GM18526 (cell line): ENCODE measurements around the gene FNDC3B.

ENCODE experiments used
- POLR2A ChIP-seq: IDR thresholded peaks from 3 replicates; pipeline ENCODE4 v1.6.1; 2011; ENCODE audit not compliant: insufficient read length; ENCODE audit errors: extremely low read depth

The FNDC3B gene

DNA sequence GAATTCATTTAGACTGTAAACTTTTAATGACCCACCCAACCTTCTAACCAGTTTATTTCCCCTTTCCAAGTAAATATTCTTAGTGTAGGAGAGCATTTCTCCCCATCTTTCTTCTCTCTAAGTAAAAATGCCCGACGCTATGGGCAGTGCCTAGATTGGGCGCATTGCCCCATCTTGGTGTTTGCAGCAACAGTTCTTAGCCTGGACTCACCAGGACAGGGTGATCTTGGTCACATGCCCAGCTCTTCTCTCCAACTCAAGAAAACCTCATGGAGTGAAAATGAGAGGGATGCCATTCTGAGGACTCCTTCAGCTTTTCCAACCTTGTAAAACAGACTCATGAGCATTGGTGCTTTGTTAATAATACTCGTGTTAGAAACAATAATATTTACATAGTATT, 332.2 kb downstream of the FNDC3B start:
- no peak for TF ChIP-seq POLR2A

DNA sequence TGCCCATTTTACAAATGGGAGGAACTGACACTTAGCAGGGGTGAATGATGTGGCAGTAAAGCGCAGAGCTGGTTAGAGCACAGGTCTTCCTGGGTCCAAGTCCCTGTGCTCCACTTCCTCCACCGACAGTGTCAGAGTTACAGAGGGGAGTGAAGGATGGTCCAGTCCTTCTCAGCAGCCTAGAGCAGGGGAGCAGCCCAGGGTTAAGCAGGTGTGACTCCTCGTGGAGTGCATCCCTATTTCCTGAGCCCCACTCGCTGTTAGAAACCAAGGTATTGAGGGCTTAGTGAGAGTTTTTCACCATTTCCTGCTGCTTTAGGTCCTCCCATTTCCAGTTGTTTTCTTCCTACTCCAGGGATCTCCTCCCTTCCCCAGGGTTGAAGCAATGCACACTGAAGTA, 333.5 kb downstream of the FNDC3B start:
- TF ChIP-seq POLR2A, result no peak

DNA sequence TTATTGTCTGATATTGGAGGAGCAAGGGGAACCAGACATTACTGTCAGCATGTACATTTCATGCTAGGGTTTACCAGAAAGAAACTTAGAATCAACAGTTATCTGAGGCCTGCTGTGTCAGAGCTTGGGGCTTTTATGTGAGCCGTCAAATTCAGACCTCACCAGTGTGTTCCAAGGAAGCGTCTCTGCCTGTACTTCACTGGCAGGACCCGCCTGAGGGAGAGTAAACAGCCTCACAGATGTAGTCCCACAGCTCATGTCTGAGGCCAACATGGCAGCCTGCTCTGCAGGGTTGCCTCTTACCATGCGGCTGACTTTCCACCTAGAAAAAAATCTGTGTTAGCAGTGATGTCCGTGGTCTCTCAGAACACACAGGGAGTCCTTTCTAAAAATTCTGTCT, 334.5 kb downstream of the FNDC3B start:
- no peak for TF ChIP-seq POLR2A

DNA sequence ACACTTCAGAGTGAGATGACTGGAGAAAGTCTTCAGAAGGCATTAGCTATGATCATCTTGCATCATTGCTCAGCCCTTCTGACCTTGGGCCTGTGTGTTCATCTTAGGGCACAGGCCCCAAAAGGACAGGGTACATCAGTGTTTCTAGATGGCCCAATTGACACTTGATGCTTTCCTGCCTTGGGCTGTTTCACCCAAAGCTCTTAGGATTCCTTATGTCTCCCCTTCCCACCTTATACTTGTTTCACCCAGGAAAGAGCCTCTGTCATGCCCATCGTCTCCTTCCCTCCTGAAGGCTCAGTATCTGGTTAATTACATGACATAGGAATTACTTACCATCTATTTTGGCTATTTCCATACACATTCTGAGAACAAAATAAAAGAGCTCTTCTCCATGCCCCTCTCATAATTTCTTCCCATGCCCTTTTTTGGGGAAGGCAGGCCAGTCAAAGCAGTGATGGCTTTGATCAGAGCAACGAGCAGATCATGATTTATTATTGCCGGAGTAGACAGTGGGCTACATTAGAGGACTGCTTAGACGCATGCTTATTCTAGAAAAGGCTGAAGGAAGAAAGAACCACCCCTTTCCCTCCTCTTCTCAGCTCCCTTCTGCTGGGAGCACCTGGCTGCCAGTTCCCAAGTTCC, 335.9 kb downstream of the FNDC3B start:
- TF ChIP-seq POLR2A, result no peak

DNA sequence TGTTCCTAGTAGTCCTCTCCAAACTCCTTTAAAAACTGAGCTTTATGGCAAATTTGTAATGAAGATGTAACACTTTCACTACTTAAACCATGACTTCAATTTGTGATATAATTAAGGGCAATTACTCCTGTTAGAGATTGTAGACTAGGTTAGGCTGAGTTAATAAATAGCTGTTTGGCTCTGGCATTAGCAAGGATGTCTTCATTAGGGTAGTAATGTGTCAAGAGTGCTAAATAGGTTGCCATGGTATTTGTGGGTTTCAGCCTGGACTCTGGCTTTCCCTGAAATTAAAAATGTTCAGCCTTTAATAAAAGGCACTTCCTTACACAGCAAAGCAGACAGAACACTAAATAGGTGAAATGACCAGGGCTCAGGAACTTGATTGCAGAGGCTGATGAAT, 337.0 kb downstream of the FNDC3B start:
- TF ChIP-seq POLR2A, result no peak

DNA sequence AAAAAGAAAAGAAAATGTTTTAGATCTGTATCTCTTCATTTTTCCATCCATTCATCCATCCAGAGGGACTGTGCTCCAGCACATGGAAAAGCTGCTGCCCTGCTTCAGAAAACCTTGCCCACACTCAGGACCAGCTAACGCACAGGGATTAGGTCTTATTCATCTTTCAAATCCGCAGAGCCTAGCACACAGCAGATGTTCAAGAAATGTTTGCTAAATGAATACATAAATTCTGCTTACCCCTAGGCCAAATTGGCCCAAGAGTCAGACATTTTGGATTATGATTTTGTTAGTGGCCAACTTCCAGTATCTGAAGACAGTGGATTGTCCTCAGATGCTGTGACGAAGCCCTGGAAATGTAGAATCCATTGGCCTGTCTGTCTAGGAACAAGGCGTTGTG, 337.5 kb downstream of the FNDC3B start:
- no peak for TF ChIP-seq POLR2A

DNA sequence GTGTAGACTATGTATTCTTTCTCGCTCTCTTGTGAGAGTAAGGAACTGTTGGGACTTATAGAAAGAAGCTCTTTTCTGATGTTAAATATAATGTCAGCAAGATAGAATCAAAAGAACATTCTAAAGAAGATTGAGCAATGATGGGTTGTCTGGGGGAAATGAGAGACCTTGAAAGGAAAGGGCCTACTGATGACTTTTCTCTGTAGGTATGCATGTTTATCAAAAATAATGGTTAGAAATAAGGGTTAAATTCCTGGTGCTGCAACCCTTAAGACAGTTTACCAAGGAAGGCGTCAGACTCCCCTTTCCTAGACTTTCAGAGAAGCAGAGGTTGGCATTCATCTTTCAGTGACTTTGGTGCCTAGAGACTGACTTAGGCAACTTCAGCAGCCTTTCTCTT, 339.1 kb downstream of the FNDC3B start:
- no peak for TF ChIP-seq POLR2A

DNA sequence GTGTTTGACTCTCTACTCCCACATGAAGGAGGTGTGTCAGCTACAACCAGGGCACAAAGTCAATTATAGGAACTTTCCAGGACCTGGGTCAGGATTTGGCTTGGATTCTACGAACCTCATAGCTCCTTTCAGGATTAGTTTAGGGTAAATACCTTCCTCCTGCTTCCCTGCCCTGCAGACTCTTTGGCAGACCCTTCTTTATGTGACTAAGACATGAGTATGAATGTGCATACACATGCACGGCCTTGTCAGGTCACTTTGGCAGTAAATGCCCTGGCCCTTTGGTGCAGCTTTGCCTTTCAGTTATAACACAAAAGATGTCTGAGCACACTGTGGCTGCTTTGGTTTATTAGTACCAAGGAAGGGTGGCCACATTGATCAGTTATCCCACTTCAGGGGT, 340.0 kb downstream of the FNDC3B start:
- TF ChIP-seq POLR2A, result no peak

DNA sequence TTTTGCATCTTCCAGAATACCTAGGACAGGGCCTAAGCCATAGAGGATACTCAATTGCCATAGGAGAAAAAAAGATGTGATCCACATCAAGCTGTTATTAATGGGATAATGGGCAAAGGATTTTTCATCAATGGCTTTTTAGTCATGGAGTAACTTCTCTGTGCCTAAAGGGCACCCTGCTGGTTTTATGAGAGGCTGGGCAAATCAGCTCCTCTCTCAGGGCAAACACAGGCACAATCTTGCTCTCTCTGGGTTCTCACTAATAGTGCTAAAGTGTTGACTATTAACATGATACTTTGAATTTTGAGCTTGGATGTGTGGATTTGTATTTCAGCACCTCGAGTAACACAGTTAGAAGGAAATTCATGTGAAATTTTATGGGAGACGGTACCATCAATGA, 341.3 kb downstream of the FNDC3B start:
- TF ChIP-seq POLR2A, result no peak

DNA sequence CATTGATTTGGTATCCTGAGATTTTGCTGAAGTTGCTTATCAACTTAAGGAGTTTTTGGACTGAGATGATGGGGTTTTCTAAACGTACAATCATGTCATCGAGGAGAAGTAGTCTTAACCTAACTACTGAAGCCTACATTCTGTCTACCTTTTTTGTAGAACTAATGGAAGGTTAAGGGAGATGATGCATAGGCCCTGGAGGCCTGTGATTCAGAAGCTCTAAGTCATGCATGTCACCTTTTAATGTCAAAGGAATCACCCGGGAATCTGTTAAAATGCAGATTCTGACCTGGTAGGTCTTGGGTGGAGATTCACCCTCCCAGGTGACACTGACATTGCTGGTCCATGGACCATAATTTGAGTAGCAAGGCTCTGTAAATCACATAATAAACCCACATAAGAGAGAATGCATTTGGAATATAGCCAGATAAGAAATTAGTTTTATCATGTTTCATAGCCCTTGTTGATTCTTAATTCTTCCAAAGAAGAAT, 344.0 kb downstream of the FNDC3B start:
- no peak for TF ChIP-seq POLR2A

DNA sequence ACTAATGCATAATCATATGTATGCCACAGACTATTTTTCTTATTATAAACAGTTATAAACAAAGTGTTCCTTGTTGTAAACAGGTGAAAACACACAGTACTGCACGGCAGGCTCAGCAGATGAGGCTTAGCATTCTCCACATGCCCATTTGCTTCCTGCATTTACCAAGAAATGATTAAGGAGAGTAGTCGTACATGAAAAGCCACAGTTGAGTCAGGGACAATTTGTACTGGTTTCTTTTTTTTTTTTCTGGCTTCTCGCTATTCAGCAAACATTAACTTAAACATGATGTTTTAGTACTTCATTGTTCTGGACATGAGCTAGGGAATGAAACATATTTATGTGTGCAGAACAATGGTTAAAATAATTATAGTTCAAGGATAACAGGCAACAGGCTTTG, 345.5 kb downstream of the FNDC3B start:
- no peak for TF ChIP-seq POLR2A

DNA sequence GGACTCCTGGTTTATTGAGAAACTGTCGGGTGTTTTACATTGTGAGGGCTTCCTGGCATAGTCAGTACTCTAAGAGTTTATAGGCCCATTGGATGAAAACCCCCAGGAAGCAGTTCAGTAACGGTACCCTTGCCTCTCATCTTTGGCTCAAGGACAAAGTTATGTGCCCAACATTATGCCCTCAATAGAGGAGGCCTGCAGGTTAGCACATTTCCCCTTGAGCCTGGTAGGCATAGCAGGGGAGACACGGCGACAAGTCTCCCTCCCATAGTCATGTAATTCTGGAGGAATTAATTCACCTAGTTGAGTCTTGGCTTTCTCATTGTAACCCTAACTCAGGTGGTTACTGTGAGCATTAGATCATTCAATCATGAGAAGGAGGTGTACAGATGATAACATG, 348.4 kb downstream of the FNDC3B start:
- TF ChIP-seq POLR2A, result no peak

DNA sequence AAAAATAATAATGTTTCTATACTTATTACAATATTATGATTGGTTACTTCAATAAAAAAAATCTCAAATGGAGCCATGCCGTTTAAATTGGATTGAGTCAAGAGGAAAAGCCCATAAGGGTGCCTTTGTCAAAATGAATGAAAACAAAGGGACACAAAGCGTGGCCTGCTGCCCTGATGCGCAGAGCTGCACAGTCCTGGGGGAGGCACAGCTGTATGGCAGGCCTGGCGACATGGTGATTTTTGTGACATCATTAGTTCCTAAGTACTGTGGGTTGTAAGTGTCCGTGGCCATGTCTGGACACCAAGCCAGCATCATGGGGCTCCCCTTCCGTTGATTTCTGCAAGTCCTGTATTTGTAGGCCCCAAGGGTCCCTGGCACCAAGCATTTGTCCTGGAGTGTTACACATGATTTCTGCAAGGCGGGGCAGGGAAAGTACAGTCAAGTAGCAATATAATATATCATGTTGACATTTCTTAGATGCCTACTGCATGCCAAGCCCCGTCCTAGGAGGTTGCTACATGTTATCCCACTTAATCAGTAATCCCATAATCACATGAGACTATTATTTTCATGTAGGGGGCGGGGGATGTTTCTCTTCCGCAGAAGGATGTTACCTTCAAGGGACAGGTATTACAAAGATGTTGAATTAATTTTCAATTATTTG, 349.2 kb downstream of the FNDC3B start:
- TF ChIP-seq POLR2A, result no peak

DNA sequence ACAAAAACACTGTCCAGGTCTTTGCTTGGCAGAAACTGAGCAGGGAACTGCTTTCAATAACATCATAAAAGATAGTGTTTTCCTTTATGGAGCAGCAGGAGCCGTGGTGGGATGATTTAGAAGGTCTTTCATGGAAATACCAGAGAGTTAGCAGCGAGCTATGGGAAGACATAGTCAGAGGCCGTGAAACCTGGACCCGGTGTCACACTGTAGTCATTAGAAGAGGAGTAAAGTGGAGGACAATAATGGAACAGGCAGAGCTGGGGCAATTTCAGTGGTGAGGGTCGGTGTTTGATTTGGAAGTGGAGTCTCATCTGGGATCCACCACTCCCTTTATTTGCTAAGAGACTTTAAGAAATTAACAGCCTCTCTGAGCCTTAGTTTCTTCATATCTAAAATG, 351.4 kb downstream of the FNDC3B start:
- TF ChIP-seq POLR2A, result no peak

DNA sequence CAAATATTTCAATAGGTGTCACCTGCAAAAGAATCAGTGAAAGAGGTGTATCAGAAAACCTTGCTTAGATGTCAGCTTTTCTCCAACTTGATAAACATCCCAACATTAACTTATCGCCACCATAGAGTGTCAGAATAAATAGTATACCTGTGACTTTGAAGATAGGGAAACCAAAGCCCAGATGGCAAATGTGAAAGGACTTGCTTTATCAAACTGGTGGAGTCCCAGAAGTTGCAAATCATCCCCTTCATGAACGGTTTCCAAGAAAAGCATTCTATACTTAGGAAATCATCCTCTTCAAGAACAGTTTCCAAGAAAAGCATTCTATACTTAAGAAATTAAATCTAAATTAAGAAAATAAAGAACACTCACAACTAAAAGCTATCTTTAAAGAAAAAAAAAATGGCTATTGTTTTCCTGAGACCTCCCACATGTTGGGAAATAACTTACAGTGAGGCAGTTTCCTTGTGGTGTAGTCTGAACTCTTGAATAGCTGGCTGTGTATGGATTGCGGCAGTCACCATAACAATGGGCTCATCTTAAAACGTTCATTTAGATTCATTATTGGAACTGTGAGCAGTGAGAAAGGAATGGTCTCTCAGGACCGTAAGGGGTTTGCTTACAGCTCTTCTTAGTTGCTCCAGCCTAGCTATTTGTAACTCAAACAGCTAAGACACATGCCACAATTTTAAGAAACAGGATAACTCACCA, 352.4 kb downstream of the FNDC3B start:
- no peak for TF ChIP-seq POLR2A

DNA sequence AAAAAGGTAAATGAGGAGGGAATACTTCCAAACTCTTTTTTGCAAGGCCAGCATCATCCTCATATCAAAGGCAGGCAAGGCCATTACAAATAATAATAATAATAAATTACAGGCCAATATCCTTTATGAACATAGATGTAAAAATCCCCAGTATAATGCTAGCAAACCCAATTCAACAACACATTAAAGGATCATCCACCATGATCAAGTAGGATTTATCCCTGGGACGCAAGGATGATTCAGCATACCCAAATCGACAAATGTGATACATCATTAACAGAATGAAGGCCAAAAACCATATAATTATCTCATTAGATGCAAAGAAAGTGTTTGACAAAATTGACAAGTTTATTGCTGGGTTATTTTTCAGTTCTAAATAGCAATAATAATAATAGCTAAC, 355.3 kb downstream of the FNDC3B start:
- TF ChIP-seq POLR2A, result no peak
